Skeletal muscle tissue (tissue), 4 donors: Measurements from ENCODE around the gene RARA. TPM values are rescaled to one million over a fixed set of nuclear protein-coding genes. Genes with fewer than 3 reads are reported as not detected.

ENCODE experiments used
- H3K27ac ChIP-seq: one replicate; pipeline ENCODE4 v1.7.0; 2013; ENCODE audit warnings: mild to moderate bottlenecking, low read depth, low read length, inconsistent platforms
- H3K27me3 ChIP-seq, 3 donors: one replicate each; pipeline ENCODE4 v1.7.0; 2013; ENCODE audit warnings: low read length in 3 of 3; ENCODE audit not compliant: control insufficient read depth in 3 of 3, insufficient read depth in 3 of 3
- H3K36me3 ChIP-seq, 3 donors: one replicate each; pipeline ENCODE4 v1.7.0; 2013; ENCODE audit warnings: low read length in 3 of 3; ENCODE audit not compliant: control insufficient read depth in 3 of 3, insufficient read depth in 3 of 3
- H3K4me1 ChIP-seq, 3 donors: one replicate each; pipeline ENCODE4 v1.7.0; 2013; ENCODE audit warnings: low read length in 3 of 3, mild to moderate bottlenecking in 3 of 3; ENCODE audit not compliant: control insufficient read depth in 3 of 3, insufficient read depth in 3 of 3
- H3K4me3 ChIP-seq, 3 donors: one replicate each; pipeline ENCODE4 v1.7.0; 2013; ENCODE audit warnings: low read length in 3 of 3
- H3K9ac ChIP-seq, 3 donors: one replicate each; pipeline ENCODE4 v1.7.0; 2013; ENCODE audit warnings: low read length in 3 of 3, mild to moderate bottlenecking in 3 of 3, moderate library complexity in 2 of 3, low read depth in 1 of 3
- H3K9me3 ChIP-seq, 3 donors: one replicate each; pipeline ENCODE4 v1.7.0; 2013; ENCODE audit warnings: low read length in 3 of 3; ENCODE audit not compliant: control insufficient read depth in 3 of 3
- total RNA-seq: library from RNA; depleted of rRNA; stranded (reverse); fragments of >200 nt; gene quantifications from one replicate; pipeline ENCODE4 v1.2.3, GENCODE V29; 2014
- donor health status: Osteomylitis.

Gene RARA
- total RNA-seq, 1 donor from 2014 or later, result 17.2 TPM

DNA sequence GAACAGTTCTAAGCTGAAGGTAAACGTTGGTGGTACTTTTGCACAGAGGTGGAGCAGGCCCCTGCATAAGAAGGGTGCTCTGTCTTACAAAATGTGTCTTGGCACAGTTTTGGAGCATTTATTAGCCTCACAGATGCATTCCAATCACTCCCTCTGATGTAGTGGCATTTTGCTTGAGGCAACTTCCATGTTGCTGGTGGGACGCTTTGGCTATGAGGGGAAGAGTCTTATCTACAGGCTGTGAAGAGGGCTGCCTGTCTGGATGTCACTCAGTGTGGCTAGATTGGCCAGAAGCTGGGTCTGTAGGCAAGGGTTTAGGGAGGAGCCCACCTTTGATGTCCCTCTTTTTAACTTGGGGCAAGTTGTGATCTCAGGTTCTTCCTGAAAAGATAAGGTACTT, 2.6 kb upstream of the RARA start:
- no peak overlapping the region for H3K4me3 ChIP-seq
- no peaks in the 10 kb centered on the region for H3K36me3 ChIP-seq
- no peaks in the 10 kb centered on the region for H3K9me3 ChIP-seq
- peaks cover 65 to 76% (median 71%) of the 10 kb centered on the region in 3 donors for H3K4me1 ChIP-seq
- H3K27me3 ChIP-seq, result no peaks in the 10 kb centered on the region
- H3K9ac ChIP-seq, result peak overlapping the region in 1 of 3 donors; percentile 2
- peak overlapping the region; percentile 67 for H3K27ac ChIP-seq

DNA sequence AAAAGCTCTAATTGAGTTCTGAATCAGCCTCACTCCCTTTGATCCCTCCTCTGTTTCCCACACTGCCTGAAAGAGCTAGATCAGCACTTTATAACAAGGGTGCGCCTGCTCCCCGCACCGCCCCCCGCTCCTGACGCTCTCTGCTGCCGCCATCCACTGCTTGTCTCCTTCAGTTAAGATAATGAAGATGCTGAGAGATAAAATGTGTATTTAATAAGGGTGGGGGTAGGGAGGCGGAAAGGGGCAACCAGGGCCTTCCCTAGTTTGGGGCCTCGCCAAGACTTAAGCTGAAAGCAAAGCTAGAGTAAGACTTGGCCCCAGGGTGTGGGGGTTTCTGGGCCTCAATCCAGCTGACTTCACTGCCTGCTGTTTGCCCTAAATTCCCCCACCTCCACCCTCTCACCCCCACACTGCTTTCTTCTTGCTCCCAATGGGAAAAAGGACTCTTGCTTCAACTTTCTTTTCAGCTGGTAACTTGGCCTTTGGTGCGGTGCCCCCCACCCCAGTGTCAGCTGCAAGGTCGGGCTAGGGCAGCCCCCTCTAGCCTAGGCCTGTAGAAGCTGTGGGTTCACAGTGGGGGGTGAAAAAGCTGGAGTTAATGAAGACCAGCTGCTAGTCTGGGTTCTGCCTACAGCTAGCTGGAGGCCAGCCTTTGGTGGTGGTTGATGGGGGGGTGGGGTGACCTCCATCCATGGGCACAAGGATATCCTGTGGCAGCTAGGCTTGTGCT, 1.8 kb upstream of the RARA start:
- Histone ChIP-seq H3K4me3 (no peak overlapping the region), H3K27me3 (no peaks in the 10 kb centered on the region), H3K9ac (peak overlapping the region; percentile 13 to 64 (median 54)), H3K9me3 (no peaks in the 10 kb centered on the region), H3K36me3 (no peaks in the 10 kb centered on the region), H3K4me1 (peaks cover 73 to 84% (median 79%) of the 10 kb centered on the region in 3 donors), H3K27ac (peak overlapping the region; percentile 67)

DNA sequence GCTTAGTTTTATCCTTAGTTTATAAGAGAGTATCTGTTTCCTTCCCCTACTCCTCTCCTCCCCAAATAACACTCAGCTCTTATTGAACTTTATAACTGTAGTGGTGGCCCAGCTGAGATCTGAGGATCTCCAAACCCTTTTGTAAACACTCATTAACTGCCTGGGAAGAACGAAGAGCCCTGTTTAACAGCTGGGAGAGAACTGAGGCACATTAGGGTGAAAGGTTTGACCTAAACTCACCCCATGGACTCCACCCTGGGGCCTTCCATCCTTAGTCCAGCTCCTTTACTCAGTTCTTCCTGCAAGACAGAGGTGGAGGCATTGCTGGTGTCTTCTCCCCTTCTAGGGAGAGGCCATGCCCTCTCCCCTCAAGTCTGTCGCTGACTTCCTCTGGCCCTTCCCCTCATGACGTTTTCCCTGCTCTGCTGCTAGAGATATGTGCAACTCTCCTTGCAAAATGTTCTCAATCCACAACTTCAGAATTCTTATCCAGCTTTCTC, 1.2 kb upstream of the RARA start:
- peaks cover 77 to 88% (median 84%) of the 10 kb centered on the region in 3 donors for H3K4me1 ChIP-seq

DNA sequence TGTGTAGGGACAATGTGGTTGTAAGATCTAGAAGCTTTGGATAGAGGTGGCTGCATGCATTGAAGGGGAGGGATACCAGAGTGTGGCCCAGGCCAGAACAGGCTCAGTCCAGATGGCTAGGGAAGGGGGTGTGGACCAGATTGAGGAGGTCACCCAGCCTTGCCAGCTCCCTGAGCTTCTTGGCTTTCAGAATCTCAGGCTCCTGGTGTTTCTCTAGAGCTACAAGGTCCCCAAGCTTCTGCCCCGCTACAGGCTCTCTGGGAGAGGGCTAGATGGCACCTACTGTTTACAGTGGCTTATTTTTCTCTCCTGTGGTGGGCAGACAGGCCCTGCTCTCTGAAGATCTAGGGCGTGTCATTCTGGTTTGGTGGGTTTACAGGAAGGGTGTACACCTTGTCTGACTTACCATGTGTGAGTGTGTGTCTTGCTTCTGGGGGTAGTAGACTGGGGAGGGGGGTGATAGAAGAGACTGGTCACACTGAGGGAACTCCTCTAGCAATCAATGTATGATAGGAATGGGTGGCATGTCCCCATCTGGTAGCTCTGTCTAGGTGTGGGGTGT, 1.1 kb downstream of the RARA start:
- Histone ChIP-seq H3K4me1 (peaks cover 79 to 88% (median 84%) of the 10 kb centered on the region in 3 donors), H3K9ac (peak overlapping the region; percentile 76 to 90 (median 79)), H3K27me3 (no peaks in the 10 kb centered on the region), H3K4me3 (peak overlapping the region; percentile 8 to 71 (median 66)), H3K9me3 (no peaks in the 10 kb centered on the region), H3K36me3 (no peaks in the 10 kb centered on the region), H3K27ac (peak overlapping the region; percentile 99)

More for the DNA sequence above, 1.2 kb upstream of the RARA start:
- Histone ChIP-seq H3K4me3 (no peak overlapping the region), H3K9me3 (no peaks in the 10 kb centered on the region), H3K27me3 (no peaks in the 10 kb centered on the region), H3K27ac (peak overlapping the region; percentile 67), H3K36me3 (no peaks in the 10 kb centered on the region), H3K9ac (peak overlapping the region; percentile 13 to 64 (median 34))

DNA sequence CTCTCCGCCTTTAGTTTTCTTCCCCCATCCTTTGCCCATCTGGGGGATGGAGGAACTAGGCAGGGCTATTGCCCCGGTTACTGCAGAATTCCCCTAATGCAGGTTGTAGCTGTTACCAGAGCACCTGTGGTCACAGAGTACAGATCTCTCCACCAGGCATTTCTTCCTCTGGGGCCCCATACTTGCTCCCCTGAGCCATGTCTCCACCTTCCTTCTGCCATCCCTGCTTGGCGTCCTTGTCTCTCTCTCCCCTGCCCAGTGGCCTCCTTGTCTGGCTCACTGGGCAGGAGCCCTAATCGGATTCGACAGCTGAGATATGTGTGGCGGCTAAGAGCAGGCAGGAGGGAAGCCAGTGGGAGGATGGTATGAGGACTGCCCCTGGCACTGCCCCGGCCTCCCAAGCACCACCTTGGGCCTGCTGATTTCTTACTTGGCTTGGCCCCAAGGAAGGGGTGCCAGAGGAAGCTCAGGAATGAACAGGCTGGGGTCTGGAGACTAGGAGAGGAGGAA, 2.0 kb downstream of the RARA start:
- H3K27ac ChIP-seq, result peak overlapping the region; percentile 99
- H3K36me3 ChIP-seq, result no peaks in the 10 kb centered on the region
- no peaks in the 10 kb centered on the region for H3K9me3 ChIP-seq
- peak overlapping the region in 2 of 3 donors; percentile 17 to 41 for H3K4me3 ChIP-seq
- H3K27me3 ChIP-seq, result no peaks in the 10 kb centered on the region
- peaks cover 88 to 97% (median 93%) of the 10 kb centered on the region in 3 donors for H3K4me1 ChIP-seq
- H3K9ac ChIP-seq, result peak overlapping the region; percentile 76 to 90 (median 79)

DNA sequence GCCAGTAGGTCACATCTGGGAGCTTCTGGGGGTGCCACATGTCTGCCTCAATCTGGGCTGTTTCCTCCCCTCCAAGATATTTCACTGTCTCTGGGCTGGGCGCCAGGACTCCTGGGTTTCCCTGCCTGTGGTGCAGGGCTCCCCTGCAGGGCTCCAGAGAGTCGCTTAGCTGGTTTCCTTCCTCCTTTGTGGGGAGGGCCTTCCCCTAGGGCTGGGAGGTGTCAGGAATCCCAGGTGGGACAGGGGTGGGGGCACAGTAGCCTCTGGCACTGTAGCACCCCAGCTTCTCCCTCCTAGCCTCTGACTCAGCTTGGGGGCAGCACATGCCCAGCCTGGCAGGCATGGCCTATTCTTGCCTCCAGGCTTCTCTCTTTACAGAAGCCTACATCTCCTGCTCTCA, 2.6 kb downstream of the RARA start:
- peaks cover 94 to 99% (median 94%) of the 10 kb centered on the region in 3 donors for H3K4me1 ChIP-seq
- no peaks in the 10 kb centered on the region for H3K36me3 ChIP-seq
- peak overlapping the region; percentile 99 for H3K27ac ChIP-seq
- H3K27me3 ChIP-seq, result no peaks in the 10 kb centered on the region
- H3K4me3 ChIP-seq, result peak overlapping the region in 2 of 3 donors; percentile 41 to 58
- H3K9me3 ChIP-seq, result no peaks in the 10 kb centered on the region
- H3K9ac ChIP-seq, result peak overlapping the region; percentile 76 to 90 (median 79)

DNA sequence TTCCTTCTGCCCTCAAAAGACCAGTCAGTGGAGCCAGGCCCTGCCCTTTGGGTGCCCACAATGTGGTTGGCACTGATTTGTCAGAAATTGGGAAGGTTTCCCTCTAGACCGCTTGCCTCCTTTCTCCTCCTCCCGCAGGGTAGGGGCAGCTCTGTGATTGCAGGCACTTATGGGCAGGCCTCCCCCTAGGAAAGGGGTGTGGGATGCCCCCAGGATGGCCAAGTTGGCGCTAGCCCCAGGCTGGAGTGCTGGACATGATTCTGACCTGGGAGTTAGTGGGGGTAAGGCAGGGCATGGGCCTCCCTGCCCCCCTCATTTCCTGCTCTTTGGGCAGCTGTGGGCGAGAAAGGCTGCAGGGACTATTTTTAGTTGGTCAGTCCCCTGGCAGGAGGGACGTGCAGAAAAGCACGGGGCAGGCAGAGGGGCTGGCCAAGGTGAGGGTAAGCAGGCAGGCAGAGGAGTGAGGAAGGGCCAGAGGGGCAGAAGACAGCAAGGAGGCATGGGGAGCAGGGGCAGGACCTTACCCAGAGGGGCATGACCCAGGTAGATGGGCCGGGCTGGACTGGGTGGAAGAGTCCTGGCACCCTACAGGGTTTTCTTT, 3.3 kb downstream of the RARA start:
- no peaks in the 10 kb centered on the region for H3K36me3 ChIP-seq
- peak overlapping the region; percentile 38 to 58 (median 56) for H3K4me3 ChIP-seq
- H3K4me1 ChIP-seq, result peaks cover 95 to 99% (median 98%) of the 10 kb centered on the region in 3 donors
- peak overlapping the region; percentile 99 for H3K27ac ChIP-seq
- H3K9me3 ChIP-seq, result no peaks in the 10 kb centered on the region
- H3K27me3 ChIP-seq, result no peaks in the 10 kb centered on the region
- peak overlapping the region; percentile 76 to 90 (median 79) for H3K9ac ChIP-seq

DNA sequence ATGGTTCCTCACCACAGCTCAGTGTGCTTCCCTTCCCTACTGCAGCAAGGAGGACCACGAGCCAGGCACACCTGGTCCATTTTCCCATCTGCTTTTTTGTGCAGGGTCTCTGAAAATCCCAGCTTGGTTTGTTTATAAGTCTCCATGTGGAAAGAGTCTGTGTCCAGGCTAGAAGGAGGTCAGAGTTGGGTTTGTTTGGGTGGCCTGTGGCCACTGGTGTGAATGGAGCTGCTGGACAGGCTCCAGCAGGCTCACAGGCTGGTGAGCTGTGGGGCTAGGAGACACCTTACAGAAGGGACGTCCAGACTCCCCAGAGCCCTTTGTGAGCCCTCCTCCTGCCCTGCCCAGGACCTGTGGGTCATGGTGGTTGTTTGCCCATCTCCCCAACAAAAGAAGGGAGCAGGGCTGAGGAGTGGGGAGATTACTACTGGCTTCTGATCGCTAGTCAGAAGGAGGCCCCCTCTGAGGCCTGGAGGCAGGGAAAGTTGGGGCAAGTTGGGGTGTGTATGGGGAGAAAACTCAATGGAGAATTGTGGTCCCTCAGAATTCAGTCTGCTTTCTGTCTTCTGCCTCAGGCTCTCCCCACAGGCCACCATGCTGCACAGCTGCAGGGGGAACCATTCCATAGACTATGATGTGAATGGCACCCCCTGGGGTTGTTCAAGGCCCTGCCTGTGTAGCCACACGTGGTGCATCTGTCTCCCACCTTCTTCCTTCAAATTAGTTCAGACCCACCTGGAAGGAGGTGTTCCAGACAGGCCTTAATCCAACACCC, 4.1 kb downstream of the RARA start:
- Histone ChIP-seq H3K27ac (peak overlapping the region; percentile 99), H3K9ac (peak overlapping the region; percentile 76 to 90 (median 77)), H3K4me1 (peaks cover 93 to 97% (median 96%) of the 10 kb centered on the region in 3 donors), H3K9me3 (no peaks in the 10 kb centered on the region), H3K36me3 (no peaks in the 10 kb centered on the region), H3K27me3 (no peaks in the 10 kb centered on the region), H3K4me3 (peak overlapping the region; percentile 38 to 58 (median 56))
